ENCODE measurements around the gene TNFSF8.

- TF ChIP-seq POLR2A (IDR thresholded peaks at IDR 0.05) (no peak), POLR2AphosphoS5 (IDR thresholded peaks at IDR 0.05) (no peak), CTCF (IDR thresholded peaks at IDR 0.05) (no peak), EP300 (IDR thresholded peaks at IDR 0.05) (no peak)
These were observed 74.9 kb downstream of the TNFSF8 start for GRCh38 chr9:114855488-114855887.

Data from upper lobe of left lung (tissue), 4 donors.